HTR-8/SVneo (cell line): Measurements from ENCODE around the gene ADAM19.

Source experiments
- DNase-seq: peaks from one replicate; pipeline ENCODE4 v3.0.0; 2011; ENCODE audit warnings: low spot score, mixed read lengths; ENCODE audit not compliant: insufficient read length
- FAIRE-seq: peaks from 2 replicates; lab custom pipeline; 2011; peaks lifted over from hg19 to GRCh38; lab: Jason Lieb, UNC

Gene ADAM19

DNA sequence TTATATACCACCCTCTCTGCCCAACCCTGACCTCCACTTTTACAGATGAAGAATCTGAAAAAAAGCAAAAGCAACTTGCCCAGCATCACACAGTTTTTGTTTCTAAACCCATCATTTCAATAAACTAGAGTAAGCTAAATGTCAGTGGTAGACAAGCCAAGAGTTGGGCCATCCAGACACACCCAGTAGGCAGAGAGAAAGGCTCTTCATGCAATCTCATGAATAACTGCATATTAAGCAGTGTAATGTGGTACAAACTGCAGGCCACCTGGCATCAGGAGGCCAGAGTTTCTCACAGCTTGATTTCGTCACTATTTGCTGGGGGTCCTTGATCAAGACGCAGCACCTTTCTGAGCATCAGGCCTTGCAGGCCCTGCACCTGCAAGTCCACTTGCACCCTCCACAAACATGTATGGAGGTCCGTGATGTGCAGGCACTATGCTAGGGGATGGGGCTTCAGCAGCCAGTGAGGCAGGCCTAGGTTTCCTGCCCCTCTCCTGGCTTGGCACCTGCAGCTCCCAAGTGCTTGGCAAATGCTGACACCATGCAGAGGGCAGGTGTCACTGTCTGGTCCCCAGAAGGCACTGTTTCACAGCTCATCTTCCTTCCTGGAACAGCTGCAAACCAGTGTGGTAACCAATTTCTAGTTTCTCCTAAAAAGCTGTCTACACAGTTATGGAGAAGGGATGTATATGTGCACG, 29.8 kb downstream of the ADAM19 start:
- DNase-seq (no peak), FAIRE-seq (no peak)

DNA sequence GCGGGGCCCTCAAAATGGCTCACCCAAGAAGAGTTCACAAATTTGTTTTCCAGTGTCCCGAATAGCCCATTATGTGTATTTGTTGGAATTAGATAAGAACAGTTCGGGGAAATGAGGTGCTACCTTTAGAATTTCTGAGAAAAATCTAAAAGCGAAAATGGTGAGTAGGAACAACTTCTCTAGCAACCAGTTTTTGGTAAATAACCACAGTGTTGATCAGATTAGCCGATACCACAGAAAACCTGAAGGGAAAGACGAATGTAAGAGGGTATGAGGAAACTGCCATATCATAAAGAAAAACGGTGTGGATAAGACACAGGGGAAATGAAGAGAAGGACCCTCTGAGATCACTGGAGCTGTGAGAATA, 31.0 kb downstream of the ADAM19 start:
- no peak for DNase-seq
- FAIRE-seq, result no peak

DNA sequence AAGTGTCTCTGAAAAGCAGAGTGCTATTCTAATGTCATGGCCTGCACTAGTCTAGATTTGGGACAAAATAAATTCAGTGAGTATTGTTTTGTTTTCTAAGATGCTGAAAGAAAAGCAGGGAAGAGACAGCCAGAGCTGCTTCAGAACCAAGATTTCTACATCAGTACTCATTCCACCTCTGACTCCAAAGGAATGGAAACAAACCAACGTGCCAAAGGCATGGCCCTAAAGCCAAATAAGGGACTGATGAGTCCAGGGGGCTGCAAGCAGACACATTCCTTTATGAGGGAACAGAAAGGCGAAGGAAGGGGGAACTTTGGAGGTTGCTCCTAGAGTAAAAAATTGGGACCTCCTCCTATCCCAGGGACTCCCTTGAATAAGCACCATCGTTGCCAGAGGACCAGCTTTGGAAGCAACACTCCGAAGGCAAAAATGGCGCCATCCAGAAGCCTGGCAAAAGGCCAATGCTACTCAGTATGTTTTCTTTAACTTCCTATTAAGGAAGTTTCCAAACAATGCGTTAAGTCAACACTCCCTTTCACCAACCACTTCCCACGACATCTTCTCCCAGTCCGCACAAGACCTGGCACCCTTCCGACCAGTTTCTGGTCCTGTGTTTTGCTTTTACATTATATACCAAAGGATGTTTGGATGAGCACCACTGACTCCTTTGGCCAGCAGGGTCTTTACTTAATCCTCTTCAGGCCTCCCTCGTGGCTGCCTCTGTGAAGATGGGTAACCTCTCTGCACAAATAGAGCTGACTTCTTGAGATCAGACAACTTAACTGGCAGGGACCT, 31.6 kb downstream of the ADAM19 start:
- FAIRE-seq (no peak), DNase-seq (no peak)

DNA sequence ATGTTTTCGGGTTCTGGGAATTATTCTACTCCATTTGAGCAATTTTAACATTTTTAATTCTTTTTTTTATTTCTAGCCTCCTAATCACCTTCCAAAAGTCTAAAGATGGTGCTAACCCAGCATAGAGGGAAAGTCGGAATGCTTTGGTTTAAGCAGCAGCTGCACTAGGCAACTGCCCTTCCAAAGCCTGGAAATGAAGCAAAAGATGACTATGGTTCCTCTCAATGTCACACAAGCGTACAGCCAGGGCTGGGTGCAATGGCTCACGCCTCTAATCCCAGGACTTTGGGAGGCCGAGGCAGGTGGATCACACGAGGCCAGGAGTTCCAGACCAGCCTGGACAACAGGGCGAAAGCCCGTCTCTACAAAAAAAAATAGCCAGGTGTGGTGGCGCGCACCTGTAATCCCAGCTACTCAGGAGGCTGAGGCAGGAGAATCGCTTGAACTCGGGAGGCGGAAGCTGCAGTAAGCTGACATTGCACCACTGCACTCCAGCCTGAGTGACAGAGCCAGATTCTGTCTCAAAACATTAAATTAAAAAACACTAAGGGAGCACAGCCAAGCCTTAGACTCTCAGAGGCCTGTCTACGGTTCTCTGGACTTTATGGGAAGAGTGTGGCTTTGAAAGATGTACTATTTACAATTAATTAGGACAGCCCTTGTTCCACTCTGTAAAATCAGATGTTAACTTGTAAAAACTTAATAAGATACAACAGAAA, 33.1 kb downstream of the ADAM19 start:
- no peak for FAIRE-seq

DNA sequence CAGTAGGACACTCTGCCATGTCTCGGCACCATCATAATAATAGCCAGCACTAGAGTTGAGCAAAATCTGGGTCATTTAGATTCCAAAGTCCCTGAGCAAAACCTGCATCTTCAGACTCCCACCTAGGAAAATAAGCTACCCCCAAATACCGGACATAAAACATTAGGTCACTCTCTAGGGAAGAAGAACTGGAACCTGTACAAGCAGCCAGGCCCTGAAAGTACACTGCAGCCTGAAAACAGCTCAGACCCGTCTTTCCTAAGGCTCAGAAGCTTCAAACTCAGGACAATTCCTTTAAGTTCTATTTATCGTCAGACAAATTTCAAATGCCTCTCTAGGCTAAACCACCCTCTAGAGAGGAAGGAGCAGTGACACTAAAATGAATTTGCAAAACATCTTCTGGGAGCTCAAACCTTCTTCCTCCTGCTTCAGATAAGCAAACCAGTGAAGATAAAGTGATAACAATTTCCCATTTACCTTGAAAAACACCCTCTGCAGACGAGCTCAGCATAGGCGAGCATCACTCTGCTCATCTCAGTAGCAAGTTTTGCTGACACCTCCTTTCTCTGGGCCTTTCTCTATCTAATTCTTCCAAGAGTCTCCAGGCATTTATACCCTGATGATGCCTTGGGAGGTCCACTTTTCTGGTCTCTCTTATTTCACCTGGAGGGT, 34.0 kb downstream of the ADAM19 start:
- FAIRE-seq (no peak), DNase-seq (no peak)

More for the DNA sequence above, 33.1 kb downstream of the ADAM19 start:
- no peak for DNase-seq

DNA sequence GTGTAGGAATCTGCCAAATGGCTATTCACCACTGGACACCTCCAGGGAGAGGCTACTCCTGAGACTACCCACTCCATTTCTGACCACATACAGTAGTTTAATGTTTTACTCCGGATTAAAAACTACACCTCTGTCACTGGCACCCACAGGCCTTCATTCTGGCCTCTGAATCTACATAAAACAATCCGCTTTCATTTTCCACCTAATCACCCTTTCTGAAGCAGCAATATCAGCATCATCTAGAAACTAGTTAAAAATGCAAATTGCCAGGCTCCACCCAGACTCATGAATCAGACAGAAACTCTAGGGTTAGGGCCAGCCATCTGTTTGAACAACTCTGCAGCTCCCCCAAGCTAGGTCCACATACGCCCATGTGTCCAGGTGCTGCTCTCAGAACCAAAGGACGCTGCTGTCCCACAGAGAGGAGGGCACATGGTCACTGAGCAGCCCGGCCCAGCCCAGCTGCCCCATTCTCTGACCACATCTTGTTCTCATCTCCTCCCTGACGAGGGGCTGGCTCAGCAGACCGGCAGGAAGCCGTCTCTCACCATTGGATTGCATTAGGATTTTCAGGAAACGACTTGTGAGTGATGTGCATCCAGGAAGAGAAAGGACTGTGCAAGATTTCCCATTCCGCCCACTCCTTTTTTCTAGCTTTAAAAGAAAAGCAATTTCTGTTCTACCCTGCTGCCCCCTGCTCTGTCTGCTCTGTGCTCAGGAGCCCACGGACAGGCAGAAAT, 34.7 kb downstream of the ADAM19 start:
- no peak for FAIRE-seq

DNA sequence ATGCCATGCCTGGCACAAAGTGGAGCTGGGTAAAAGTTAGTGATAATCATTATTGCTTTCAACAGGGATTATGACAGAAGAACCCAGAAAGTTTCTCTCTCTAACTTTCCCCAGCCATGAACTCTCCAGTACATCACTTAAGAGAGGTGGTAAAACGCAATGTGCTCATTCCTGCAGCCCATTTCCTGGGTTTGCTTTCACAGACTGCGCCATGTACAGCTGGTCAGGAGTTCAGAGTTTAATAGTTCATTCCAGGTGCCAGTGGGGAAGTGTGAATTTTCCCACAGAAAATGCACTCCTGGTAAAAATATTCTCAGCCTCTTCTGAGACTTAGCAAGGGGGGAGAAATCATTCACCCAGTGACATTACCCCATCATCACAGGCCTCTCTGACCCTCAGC, 35.5 kb downstream of the ADAM19 start:
- FAIRE-seq, result no peak
- no peak for DNase-seq

More for the DNA sequence above, 34.7 kb downstream of the ADAM19 start:
- no peak for DNase-seq

DNA sequence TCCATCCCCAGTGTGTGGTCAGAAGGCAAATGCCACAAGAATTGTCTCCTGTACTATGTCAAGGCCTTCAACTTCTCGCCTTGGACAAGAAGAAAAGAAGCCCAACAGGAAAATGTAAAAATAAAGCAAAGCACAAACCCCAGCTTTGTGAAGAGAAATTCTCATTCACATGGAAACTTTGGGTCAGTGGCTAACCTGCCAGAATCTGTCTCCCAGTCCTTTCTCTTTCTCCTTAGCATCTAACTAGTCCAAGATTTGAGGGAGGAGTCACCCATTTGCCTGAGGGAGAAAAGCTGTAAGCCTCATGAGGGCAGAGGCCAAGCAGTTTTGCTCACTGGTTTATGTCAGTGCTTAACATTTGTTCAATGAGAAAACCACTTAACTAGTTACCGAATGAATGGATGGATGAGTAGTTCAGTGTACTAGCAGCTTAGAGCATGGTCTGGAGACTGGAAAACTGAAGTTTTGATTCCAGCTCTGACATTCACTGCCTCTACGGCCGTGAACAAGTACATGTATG, 36.0 kb downstream of the ADAM19 start:
- no peak for FAIRE-seq
- no peak for DNase-seq

DNA sequence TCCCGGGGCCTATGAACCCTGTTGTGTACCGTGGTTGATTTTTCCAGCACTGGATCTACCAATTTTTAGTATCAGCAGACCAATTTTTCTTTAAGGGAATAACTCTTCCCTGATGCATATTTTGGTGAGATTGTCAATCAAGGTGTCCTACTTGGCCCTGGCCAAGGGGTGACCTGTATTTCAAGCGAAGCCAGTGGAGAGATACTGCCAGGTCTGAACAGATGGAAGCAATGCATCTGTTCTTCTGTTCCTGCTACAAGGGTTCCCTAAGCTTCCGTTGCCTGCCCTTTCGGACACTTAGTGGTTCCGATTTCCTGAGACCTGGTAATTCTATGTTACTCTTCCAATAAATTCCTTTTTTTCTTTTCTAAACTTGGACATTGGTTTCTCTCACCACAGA, 37.3 kb downstream of the ADAM19 start:
- FAIRE-seq (no peak), DNase-seq (no peak)

DNA sequence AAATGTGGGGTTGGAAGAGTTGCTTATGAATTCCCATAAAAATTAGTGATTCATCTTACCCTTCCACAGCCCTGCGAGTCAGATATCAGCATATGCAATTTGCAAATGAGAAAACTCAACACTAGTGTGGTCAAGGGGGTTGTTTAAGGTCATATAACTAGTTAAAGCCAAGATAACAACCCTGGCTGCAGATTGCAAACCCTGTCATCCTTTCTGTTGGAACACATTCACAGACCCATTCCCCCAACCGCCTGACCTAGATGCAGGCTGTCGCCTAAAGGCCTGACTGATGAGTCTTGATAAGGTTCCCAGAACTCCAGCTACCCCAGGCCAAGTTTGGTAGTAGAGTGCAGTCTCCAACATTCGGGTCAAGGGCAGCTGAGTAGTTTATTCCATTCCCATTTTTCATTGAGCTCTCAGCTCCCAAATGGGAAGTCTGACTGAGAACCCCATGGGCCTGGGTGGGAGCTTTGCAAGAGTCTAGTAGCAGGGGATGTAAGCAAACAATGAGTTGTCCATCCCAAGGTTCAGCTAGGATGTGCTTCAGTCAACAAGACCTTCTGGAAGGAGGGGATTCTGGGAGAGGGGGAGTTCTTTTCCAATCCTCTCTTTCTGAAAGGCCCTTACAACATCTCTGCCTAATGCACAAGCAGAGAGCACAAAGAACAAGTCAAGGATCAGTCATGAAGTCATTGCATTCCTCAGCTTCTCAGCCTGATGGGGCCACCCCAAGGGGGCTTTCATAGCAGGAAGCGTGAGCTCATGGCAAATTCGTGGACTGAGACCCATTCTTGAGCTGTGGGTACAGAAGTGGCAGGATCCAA, 40.3 kb downstream of the ADAM19 start:
- no peak for DNase-seq
- no peak for FAIRE-seq

DNA sequence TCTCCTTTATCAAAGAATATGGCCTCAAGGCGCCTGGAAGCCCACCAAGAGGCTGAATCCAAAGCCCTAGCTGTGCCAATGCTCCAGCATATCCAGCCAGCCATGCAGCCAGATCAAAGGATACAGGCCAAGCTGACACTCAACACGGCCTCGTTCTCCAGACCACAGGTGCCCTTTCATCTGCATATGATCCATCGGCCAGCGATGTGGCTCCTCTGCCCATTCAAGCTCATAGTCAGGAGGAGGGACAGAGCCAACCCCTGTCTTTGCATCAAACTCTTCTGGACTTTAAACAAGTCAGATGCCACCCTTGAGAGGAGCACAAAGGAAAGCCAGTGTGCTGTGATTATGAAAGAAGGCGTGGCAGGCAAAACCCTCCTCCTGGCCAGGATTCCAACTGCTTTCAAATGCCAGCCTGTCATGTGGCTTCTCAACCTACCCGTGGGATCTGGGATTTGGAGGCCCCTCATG, 42.5 kb downstream of the ADAM19 start:
- no peak for FAIRE-seq
- no peak for DNase-seq

DNA sequence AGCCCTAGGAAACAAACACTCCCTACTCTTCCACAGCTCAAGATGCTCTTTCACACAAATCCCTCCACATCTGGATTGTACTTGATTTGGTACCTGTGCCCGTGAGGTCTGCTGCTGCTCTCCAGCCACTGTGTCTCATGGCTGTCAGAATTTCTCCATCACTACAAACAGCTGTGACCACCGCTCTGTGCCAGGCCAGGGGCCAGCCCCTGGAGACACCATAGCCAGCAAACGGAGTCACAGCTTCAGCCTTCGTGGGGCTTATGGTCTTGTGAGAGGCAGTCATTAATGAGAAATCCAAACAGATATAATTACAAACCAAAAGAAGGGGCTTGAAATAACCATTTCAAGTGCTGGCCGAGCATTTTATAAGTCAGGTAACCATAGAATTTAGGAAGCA, 43.6 kb downstream of the ADAM19 start:
- DNase-seq (no peak), FAIRE-seq (no peak)

DNA sequence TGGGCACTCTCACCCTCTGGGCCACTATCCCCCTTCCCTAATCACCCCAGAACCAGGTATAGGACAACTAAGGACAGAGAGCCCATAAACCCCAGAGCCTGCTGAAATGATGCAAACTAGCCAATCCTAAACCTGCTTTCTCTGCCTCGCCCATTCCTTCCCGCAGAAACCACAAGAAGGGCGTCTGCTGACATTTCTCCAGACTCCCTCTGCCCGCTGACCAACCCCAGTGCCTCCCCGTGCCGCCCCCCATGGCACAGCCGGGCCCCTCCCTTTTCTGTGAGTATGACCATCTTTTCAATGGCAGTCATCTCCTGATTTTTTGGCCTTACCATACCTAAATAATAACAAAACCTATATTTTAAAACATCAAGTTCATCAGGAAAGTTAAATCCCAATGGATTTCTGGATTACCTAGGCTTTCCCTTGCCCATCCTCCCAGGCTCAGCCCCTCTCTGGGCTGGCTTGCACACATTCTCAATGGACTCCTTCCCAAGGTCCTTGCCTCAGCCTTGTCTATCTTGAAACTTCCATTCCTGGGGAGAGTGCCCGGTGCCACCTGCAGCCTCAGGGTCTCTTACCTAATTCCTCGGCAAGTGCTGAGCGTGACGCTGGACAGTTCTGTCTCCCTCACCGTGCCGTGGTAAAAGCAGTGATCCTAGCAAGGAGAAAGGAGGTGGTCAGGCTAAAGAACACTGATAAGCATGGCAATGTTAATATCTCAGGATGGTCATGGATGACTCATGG, 45.2 kb downstream of the ADAM19 start:
- DNase-seq, result no peak
- no peak for FAIRE-seq

DNA sequence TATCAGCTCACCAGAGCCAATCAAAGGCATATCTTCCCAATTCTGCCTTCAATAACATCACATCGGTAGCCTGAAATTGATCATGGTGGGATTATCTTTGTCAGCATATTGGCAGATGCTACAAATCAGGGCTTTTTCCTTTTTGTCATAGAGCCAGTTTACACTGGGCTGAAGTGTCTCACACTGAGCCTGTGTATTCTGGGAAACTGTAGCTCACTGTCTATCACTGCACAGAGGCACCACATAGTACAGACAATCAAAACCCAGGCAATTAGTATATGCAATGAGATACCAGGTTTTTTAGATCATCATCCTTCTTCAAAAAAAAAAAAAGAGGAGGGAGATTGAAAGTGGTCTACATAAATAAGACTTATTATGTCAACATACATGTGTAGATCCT, 46.6 kb downstream of the ADAM19 start:
- DNase-seq, result no peak
- FAIRE-seq, result no peak

DNA sequence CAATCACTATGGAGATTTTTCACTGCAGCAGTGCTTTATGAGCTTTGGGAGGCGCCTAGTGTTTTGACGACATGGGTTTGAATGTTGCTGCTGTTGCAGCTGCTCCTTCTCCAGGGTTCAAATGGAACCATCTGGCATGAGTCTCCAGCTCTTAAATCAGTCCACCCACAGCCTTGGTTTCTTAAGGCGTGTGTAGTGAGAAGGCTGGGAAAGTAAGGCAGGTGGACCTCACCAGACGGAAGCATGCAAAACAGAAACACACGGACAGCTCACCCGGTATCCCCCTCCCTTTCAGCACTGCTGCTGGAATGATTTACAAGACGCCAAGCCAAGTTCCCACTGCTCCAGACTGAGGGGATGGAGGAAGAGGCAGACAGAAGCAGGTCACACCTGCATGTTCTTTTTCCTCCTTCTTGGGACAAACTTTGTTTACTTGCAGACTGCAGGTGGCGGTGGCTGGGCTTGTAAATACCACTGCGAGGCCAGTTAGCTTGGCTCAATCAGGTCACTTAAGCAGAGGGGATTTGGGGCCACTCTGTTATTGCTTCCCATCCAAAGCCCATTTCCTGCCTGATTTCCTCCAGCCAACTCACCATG, 47.4 kb downstream of the ADAM19 start:
- DNase-seq (no peak), FAIRE-seq (no peak)

DNA sequence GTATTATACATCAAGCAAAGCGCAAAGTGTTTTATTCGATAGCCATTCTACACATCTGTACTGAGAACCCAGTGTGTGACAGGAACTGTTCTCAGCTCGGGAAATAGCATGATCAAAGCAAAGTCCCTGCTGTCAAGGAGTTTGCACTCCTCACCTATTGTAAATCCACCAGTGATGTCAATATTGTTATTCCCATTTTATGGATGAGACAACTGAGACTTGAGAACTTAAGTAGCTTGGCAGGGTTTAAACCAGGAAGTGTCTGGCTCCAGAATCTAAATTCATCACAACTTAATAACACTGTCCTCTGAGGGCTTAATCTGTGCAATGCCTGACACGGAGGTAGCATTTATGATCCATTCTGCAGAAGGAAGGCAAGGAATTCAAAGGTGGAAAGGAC, 50.7 kb downstream of the ADAM19 start:
- DNase-seq (no peak), FAIRE-seq (no peak)

DNA sequence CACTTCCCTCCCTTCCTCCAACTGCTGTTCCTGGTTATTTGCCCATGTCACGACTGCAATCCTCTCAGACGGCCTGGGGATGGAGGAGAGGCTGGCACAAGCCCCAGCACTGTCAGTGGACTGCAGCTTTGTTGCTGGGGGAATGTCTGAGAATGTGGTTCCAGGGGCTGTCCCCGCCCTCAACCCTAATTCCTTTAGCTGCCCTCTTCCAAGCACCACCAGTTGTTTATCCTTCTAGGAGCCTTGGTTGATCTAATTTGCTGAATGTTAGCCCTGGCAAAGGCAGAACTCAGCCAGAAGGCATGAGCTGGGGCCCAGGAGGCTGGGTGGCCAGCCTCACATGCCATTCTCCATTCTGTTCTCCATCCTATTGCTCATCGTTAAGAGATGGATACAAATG, 51.6 kb downstream of the ADAM19 start:
- DNase-seq (no peak), FAIRE-seq (no peak)

DNA sequence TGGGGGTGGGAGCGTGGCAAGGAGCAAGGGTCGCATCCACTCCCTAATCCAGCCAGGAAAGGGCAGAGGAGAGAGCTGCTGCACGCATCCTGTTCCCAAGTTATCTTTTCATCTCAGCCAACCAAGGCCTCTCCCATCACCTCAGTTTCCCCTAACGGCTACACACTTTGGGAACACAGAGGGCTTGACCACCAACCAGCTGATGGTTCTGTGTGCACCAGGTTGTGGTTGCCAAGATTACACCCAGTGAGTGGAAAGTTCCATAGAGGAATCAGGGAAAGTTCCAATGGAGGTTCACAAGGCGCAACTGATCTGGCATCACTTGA, 53.9 kb downstream of the ADAM19 start:
- FAIRE-seq (no peak), DNase-seq (no peak)
